Inflammatory macrophage treated with lipopolysaccharide for 4 hours (primary cell): ENCODE data around the gene TSPAN11.
"Not testable (repeated sequence)": the region's sequence is repeated elsewhere in the genome, so short reads cannot be mapped to it uniquely, and the experiment has no call there.

Experiments used
- DNase-seq: peaks from one replicate; pipeline ENCODE4 v3.0.0-alpha.2; 2020

TSPAN11 gene, protein sequence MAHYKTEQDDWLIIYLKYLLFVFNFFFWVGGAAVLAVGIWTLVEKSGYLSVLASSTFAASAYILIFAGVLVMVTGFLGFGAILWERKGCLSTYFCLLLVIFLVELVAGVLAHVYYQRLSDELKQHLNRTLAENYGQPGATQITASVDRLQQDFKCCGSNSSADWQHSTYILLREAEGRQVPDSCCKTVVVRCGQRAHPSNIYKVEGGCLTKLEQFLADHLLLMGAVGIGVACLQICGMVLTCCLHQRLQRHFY

DNA sequence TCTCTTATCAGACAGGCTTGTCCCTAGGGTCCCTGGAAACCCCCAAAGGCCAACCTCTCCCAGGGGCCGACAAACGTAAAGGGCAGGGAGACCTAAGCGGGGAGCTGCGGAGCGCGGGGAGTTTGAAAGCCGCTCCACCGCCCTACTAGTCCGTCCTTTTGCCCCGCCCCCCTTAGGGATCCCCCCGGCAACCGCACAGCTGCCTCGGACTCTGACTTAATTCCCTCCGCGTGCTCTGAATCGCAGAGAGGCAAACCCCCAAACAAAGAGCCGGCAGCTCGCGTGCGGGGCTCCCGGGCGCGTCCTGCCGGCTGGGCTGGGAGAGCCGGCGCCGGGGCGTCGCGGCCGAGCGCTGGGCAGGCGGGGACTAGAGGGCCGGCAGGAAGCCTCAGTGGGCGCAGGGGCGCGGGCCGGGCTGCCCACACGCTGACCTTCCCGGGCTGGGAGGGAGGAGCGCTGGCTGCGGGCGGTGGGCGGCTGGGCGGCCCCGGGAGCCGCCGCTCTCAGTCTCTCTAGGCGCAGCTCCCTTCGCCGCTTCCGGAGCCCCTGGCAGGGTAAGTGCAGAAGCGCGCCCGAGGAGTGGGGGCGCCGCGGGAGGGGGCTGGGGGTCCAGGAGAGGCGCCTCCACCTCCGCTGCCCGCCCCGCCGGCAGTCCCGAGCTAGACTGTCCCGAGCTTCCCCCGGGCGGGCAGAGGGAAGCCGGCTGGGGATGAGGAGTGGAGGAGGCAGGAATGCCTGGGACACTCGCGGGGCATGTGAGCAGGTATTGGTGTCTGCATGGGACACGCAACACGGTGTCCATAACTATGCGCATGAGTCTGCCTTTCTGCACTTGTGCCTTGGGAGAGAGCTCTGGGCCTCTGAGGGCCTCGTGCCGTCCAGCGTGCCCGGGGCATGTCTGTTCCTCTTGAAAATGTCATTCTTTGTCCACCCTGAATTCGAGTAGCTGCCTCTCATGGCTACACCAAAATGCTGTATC, at the start of gene TSPAN11:
TSPAN11 (plus strand) TSS at position 506 of the 979 bp plus-strand sequence. CDS start 27,244 bp downstream, outside the sequence.
- DNase-seq: no peak

DNA sequence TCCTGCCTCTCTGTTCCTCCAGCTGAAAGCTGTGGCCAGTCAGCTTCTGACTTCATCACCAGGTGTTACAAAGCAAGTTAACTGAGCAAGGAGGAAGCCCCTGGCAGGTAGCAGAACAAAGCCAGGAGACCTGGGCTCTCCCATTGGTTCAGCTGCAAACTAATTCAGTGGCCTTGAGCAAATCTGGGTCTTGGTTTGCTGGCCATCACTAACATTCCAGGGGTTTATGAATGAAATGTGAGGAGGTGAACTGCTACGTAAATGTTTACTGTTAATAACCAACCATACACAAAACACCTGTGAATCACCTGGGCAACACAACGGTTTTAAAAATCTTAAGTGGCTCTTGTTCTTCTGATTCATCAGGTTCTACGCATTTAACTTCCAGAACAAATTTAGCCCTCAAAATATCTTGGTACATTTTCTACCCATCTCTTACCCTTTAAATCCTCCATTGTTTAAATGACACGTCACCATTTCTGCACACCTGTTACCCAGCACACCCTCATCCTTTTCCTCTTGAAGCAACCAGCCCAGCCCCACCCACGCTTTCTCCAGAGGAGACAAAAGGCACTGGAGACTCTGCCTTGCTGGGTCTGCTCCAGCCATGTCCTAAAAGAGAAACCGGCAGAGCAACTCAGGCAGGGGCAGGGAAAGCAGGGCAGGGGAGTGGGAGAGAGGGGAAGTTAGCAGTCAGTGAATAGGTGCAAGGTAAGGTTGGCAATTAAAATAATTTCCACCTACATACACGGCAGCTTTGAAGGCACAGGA, 49.3 kb upstream of the TSPAN11 start:
- no peak for DNase-seq

DNA sequence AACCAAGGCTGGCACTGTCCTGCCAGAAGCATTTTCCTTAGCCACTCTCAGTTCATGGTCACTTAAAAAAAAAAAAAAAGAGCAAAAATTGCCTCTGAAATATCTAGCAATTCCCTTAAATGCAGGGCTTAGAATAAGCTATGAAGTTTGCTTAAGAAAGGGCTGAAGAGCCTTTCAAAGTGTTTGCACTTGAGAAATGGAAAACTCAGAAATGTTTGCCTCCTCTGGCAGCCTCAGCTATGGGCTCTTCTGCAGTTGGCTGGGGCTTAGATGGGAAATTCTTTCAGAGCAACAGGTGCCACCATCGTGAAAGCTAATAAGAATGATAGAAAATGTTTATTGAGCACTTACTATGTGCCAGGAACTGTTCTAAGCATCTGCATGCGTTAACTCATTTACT, 48.5 kb upstream of the TSPAN11 start:
- no peak for DNase-seq

DNA sequence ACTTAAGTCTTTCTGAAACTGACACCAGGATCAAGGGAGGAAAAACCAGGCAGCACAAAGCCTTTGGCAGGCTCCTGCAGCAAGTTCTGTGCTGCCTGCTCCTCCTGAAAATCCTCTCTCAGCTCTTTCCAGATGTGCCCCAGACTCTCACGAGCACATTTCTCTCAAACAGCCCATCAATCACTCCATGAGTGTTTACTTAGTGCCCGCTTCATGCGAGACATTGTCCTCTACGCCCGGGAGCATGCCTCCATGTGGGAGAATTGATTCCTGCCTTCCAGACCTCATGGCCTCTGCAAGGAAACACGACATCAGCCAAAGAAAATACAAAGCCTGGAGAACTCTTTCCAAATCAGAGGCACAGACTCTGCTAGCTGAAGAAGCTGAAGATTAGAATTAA, 46.5 kb upstream of the TSPAN11 start:
- no peak for DNase-seq

DNA sequence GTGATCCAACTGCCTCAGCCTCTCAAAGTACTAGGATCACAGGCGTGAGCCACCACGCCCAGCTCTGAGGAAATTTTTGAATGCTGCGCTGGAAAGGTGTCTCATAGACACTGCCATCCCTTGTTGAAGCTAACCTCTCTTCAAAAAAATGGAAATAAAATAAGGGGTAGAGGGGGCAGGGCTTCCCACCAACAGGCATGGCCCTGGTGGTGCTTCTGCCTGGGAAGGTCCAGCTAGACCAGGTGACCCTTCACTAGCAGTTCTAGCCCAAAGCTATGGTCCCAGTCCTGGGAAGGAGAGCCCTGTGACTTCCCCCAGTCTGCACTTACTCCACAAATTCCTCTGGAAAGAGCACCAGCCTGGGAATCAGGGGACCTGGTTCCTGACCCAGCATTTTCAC, 45.7 kb upstream of the TSPAN11 start:
- DNase-seq: no peak

DNA sequence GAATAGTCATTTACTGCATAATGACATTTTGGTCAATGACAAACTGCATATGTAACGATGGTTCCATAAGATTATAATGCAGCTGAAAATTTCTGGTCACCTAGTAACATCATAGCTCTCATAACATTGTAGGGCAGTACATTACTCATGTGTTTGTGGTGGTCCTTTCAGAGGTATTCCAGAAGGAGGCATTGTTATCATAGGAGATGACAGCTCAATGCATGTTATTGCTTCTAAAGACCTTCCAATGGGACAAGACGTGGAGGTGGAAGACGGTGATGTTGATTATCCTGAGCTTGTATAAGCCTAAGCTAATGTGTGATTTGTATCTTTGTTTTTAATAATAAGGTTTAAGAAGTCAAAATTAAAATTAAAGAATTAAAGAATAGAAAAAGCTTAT, 43.8 kb upstream of the TSPAN11 start:
- no peak for DNase-seq

DNA sequence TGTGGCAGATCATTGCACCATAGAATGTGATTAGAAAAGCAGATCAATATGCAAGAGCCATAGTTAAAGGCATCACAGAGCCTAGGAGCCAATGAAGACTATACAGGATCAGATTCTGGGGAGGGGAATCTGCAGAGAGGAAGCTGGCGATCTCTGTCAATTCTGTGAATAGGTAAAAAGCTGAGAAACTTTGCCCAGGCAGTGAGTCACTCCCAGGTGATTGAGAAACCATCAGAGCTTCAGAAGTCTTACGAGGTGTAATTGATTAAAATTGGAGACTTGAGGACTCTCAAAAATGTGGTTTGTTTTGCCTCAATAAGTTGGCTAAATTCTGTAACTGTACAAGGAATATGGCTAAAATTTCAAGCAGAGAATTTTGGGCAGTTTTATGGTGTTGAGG, 41.7 kb upstream of the TSPAN11 start:
- DNase-seq: no peak

DNA sequence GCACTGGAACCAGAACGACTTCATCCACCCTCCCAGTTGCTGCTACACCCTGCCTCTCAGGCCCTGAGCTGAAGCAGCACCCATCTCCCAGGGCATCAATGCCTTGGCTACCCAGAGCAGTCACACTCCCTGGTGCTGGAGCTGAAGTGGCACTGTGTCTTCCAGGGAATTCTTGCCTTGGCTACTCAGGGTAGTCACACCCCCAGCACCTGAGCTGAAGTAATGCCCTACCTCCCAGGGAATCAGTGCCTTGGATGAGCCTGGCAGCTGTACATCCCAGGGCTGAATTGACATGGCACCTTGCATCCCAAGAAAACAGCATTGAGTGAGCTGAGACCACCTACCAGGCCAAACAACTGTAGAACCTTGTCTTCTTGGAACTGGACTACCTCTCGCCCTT, 41.2 kb upstream of the TSPAN11 start:
- no peak for DNase-seq

DNA sequence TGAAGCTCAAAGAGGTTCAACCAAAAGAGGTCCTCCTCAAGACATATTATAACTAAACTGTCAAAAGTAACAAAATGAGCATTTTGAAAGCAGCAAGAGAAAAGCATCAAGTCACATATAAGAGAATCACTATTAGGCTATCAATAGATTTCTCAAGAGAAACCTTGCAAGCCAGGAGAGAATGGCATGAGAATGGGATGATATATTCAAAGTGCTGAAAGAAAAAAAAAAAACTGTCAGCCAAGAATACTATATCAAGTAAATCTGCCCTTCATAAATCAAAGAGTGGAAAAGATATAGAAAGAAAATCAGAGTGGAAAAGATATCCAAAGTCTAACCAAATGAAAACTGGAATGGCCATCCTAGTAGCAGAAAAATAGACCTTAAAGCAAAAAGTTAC, 39.3 kb upstream of the TSPAN11 start:
- DNase-seq: no peak

DNA sequence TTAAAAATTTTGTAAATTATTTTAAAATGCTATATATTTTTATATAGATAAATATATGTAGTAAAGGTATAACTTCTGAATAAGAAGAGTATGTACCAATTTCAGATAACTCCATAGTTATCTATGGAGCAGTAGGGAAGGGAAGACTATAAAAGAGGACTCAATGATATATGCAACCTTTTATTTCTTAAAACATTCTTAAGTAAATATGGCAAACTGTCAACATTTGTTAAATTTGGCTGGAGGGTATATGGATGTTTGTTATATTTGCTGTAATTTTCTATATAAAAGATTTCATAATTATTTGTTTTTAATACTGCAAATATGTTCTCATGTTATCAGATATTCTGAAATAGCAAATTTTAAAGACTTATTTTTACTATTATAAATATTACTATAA, 38.3 kb upstream of the TSPAN11 start:
- DNase-seq: no peak

DNA sequence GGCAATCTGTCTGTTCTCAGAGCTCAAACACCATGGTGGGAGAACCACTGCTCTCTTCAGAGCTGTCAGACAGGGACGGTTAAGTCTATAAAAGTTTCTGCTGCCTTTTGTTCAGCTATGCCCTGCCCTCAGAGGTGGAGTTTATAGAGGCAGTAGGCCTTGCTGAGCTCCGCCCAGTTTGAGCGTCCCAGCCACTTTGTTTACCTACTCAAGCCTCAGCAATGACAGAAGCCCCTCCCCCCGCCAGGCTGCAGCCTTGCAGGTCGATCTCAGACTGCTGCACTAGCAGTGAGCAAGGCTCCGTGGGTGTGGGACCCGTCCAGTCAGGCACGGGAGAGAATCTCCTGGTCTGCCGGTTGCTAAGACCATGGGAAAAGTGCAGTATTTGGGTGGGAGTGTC, 32.0 kb upstream of the TSPAN11 start:
- not testable (repeated sequence) for DNase-seq

DNA sequence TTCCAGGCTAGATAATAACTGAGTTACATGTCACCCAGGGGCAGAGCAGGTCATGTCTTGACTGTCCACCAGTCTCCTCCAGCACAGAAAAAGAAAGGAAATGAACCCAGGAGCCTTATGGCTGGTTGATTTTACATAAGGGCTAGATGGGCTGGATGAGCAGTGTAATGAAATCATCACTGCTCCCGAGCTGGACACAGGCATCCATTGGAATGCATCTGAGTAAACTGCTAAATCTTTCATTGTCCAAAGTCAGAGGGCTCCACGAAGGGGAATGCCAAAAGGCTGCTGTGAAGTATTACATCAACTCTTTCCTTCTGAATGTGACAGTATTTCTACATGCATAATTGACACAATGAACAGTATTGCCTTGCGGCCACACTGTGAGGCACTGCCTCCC, 30.1 kb upstream of the TSPAN11 start:
- DNase-seq: no peak

DNA sequence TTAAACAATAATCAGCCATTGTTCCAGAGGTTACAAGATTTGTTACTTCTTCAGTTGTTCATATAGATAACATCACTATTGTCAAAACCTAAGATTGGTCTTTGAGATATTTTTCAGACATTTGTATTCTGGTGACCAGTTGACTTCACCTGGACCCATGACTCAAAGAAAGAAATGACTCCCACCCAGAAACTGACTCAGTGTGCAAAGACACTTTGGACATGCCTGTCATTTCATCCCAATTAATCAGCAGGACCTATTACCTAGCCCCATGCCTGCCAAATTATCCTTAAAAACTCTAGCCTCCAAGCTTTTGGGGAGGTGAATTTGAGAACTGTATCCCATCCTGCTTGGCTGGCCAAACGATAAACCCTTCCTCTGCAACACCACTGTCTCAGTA, 27.7 kb upstream of the TSPAN11 start:
- DNase-seq: no peak

DNA sequence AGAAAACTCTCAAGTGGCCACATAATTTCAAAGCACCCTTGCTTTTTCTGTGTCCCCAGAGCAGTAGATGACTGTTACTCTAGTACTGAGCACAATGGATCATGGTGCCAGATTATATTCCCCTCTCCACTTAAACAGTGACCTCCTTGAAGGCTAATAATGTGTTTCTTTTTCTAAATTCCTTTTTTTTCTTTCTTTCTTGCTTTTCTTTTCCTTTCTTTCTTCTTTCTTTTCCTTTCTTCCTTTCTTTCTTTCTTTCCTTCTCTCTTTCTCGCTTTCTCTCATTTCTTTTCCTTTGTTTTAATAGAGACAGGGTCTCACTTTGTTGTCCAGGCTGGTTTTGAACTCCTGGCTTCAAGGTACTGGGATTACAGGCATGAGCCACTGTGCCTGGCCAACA, 26.2 kb upstream of the TSPAN11 start:
- no peak for DNase-seq

DNA sequence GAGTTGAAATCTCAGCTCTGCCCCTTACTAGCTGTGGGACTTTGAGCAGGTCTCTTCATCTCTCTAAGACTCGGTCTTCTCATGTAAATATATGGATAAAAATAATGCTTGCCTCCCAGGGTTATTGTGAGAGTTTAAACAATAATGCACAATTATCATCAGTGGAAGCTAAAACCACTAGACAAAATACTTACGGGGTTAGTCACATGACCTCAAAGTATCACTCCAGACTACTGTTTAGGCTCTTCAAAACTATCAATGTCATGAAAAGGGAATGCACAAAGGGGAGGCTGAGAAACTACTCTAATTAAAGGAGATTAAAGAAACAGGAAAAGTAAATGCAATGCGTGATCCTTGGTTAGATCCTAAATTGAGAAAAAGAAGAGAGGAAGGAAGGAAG, 24.5 kb upstream of the TSPAN11 start:
- no peak for DNase-seq

DNA sequence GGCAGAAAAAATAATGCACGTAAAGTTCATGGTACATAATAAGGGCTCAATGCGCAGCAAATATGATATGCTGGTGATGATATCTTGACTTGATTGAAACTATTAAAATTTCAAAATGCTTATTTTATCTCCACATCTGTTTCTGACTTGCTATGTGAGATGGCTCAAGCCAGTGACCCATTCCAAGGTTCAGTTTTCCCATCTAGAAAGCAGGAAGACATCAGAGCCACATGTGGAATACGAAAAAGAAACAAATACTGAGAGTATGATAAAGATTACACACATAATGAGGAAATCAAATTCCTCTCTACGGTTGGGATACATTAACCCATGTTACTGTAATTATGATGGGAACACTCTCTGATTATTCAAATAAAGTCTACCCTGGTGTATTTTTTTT, 24.0 kb upstream of the TSPAN11 start:
- no peak for DNase-seq

DNA sequence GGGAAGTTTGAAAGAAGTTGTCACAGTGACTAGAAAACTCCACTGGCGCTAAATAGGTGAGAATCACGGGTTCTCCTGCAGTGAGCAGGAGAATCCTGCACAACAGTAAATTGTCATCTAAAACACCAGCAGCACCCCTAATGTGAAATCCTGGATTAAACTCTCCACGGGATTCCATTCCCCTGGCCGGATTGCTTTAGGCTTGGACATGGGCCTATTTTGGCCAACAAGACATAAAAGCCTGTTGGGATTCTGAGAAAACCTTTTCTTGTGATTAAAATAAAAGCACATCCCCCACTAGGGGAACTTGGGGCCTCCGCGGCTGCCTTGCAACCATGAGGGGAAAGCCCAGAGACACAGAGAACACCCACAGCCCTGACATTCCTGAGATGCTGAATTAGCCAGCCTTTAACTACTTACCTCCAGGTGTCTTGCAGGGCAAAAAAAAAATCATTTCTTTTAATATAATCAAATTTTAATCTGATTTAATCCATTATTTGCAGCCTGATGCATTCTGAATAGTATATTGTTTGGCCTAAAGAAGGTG, 21.0 kb upstream of the TSPAN11 start:
- DNase-seq: no peak

DNA sequence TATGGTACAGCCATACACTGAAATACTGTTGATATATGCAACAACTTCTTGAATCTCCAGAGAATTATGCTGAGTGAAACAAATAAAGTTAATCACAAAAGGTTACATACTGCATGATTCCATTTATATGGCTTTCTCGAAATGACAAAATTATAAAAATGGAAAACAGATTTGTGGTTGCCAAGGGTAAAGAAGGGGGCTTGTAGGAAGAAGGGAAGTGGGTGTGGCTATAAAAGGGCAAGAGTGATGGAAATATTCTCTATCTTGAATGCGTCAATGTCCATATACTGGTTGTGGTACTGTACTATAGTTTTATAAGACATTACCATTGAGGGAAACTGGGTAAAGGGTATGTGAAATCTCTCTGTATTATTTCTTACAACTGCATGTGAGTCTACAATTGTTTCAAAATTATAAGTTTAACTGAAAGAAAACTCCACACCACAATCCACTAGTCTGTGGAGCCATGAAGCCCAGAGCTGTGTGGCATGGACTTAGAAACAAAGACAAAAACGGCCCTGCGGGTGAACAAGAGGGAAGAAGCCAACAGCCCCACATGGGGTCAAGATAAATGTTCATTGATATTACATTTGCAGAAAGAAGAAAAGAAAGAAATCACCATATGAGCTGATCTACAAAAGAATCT, 18.3 kb upstream of the TSPAN11 start:
- no peak for DNase-seq

DNA sequence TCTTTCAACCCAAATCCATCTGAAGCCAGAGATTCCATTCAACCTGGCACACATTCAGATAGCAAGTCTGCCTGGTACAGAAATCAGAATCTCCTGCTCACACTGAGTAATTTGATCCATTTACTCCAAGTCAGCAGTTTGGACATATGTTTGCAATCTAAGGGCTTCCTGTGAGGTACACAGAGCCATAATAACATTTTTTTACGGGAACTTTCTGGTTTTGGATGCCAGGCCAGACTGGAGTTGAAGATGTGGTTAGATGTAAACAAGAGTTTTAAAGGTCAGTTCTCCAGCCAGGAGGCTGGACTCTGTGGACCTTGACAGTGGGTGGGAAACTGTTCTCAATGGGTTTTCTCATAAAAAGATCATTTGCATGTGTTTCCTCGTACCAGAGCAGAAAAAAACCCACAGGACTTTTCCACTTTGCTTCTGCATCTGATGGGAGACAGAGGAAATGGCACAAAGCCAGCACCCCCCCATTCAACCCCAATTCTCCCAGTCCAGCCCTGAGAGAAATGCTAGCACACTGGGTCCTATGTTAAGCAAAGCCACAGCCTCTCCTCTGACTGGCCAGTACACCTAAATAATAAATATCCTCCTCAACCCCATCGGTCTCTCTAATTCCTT, 17.7 kb upstream of the TSPAN11 start:
- DNase-seq: no peak

DNA sequence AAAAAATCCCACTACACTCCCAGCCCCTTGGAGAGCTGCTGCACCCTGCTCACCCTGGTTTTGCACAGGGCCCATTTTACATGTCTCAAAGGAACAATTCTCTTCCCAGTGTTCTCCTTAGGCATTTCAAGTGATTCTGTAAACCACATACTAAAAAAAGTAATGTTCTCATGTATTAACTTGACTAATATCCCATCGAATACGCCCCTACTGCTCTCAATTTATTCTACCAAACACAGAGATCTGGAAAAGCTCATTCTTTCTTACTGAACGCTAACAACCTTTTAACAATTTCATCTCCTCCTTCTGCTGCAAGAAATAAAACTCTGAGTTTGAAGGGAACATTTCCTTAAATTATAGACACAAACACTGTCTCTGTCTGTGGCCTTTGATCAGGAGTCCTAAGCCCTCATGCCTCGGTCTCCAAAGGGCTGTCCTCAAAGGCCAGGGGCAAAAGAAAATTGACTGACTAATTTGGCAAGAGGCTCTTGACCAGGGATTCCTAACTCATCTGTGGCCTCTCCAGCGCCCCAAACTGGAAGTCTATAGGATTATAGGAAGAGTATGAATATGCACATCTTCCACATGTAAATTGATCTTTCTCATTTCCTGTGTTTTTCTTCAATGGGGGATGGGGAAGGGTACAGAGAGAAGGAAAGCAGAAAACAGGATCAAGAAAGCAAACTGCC, 17.1 kb upstream of the TSPAN11 start:
- DNase-seq: no peak

DNA sequence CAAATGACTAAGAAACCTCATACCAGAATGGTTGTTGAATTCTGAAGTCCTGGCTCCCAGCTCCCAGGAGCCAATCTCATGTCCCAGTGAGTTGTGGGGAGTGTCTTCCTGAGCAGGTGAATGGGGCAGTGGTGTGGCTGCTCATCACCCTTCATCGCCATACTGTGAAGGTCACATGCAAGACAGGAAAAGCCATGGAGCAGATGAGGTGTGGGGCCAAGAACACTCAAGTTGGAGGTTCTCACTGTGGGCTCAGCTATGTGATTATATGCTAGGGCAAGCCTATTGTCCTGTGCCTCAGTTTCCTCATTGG, 16.6 kb upstream of the TSPAN11 start:
- no peak for DNase-seq

DNA sequence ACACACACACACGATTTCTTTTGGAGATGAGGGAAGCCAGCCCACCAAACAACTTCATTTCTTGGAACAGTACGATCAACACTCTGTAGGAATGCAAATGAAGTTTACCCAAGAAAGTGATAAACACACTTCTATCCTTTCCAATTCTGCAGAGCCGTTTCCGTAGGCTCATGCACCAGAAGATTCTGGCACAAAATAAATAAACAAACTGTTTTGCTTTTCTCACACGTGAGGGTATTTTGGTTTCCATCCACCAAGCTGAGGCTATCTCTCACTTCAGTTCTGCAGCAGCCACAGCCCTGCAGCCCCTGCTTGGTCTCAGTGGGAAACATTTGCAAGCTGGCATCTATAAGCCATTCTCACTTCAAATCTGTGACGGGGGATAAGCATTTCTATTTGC, 15.3 kb upstream of the TSPAN11 start:
- DNase-seq: no peak
